DOHH2 (cell line): ENCODE results near the gene NLK.

Source experiments
- EZH2phosphoT487 ChIP-seq: fragments of 200-600 bp; sonication (generic); IDR thresholded peaks from 2 replicates; pipeline ENCODE4 v1.6.1; 2017; ENCODE audit warnings: borderline replicate concordance, mild to moderate bottlenecking, antibody characterized with exemption, low read length, moderate library complexity, mixed read lengths
- TF ChIP-seq, protein P1 (sequence below): fragments of 200-600 bp; sonication (generic); IDR thresholded peaks from one replicate; pipeline ENCODE4 v1.5.1; 2014; ENCODE audit warnings: antibody characterized with exemption, mild to moderate bottlenecking, low read depth, low read length; ENCODE audit not compliant: poor library complexity, severe bottlenecking

DNA sequence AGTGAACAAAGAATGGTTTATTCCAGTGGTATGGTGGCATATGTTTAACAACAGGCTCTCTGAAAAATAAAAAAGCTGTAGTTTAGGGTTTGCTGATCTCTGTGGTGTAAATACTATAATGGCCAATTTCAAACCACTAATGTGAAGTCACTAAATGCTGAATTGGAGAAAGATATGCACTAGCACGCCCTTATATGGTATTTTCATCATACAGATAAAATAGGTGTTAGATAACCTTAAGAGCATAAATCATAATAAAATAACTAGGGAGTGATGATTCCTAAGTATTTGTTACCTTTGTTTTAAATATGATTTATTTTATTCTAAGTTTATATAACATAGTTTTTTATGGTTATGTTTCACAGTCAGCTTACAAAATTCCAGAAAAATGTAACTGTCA is 17.2 kb downstream of the NLK start:
- TF ChIP-seq, protein P1, sequence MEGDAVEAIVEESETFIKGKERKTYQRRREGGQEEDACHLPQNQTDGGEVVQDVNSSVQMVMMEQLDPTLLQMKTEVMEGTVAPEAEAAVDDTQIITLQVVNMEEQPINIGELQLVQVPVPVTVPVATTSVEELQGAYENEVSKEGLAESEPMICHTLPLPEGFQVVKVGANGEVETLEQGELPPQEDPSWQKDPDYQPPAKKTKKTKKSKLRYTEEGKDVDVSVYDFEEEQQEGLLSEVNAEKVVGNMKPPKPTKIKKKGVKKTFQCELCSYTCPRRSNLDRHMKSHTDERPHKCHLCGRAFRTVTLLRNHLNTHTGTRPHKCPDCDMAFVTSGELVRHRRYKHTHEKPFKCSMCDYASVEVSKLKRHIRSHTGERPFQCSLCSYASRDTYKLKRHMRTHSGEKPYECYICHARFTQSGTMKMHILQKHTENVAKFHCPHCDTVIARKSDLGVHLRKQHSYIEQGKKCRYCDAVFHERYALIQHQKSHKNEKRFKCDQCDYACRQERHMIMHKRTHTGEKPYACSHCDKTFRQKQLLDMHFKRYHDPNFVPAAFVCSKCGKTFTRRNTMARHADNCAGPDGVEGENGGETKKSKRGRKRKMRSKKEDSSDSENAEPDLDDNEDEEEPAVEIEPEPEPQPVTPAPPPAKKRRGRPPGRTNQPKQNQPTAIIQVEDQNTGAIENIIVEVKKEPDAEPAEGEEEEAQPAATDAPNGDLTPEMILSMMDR: no peak
- no peak for TF ChIP-seq EZH2phosphoT487
